Tibial nerve (tissue), 4 donors: ENCODE data around the gene BHLHE41.

Source experiments
- EP300 ChIP-seq, 2 donors: sonication (generic); formaldehyde crosslinking; IDR thresholded peaks; one replicate each; pipeline ENCODE4 v1.6.1; 2017; ENCODE audit warnings: antibody characterized with exemption in 2 of 2, mild to moderate bottlenecking in 1 of 2
- TF ChIP-seq, protein P1 (sequence below), 5 experiments: fragments of 200-600 bp in 3 of 5; fragments of 450-650 bp in 2 of 5; sonication (generic) in 3 of 5; IDR thresholded peaks; one replicate each; pipeline ENCODE4 v1.5.1; 2016 to 2019; ENCODE audit warnings: antibody characterized with exemption in 5 of 5, mild to moderate bottlenecking in 3 of 5, moderate library complexity in 2 of 5

DNA sequence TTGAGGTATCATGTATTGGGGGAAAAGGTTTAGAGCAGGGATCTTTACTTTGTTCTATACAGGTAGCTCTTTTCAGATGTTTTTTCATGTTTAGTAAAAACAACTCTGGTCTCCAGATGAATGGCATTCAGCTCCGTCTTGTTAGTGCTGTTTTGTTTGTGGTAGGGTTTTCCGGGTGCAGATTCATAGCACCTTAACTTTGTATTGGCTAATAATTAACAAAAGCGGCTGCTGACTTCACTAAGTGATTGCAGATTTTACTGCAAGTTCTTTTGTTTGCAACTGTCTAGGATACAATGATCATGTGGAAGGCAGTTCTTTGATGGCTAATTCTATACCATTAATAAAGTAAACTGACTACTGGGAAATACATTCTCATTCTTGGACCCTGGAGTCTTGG is 32.2 kb upstream of the BHLHE41 start:
- TF ChIP-seq, protein P1, sequence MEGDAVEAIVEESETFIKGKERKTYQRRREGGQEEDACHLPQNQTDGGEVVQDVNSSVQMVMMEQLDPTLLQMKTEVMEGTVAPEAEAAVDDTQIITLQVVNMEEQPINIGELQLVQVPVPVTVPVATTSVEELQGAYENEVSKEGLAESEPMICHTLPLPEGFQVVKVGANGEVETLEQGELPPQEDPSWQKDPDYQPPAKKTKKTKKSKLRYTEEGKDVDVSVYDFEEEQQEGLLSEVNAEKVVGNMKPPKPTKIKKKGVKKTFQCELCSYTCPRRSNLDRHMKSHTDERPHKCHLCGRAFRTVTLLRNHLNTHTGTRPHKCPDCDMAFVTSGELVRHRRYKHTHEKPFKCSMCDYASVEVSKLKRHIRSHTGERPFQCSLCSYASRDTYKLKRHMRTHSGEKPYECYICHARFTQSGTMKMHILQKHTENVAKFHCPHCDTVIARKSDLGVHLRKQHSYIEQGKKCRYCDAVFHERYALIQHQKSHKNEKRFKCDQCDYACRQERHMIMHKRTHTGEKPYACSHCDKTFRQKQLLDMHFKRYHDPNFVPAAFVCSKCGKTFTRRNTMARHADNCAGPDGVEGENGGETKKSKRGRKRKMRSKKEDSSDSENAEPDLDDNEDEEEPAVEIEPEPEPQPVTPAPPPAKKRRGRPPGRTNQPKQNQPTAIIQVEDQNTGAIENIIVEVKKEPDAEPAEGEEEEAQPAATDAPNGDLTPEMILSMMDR (IDR thresholded peaks at IDR 0.05) = no peak
- no peak for TF ChIP-seq EP300 (IDR thresholded peaks at IDR 0.05)
